NCI-H2196 (cell line): ENCODE data around the gene CLEC4M.
"Not testable (repeated sequence)": the region's sequence is repeated elsewhere in the genome, so short reads cannot be mapped to it uniquely, and the experiment has no call there.

Experiments used
- DNase-seq: peaks from one replicate; lab custom pipeline; 2025; ENCODE audit not compliant: unreplicated experiment; lab: John Stamatoyannopoulos, UW

CLEC4M gene

GRCh38 chr19:7806234-7806633, 43.2 kb downstream of the CLEC4M start:
- DNase-seq, result no peak

DNA sequence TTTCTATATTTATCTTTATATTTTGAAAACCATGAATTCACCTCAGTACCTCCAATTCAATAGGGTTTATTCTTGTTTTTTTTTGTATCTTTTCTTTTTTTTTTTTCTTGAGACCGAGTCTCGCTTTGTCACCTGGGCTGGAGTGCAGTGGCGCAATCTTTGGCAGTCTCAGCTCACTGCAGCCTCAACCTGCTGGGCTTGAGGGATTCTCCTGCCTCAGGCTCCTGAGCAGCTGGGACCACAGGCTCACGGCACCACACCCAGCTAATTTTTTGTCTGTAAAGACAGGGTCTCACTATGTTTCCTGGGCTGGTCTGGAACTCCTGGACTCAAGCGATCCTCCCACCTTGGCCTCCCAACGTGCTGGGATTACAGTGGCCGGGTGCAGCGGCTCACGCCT, 43.8 kb downstream of the CLEC4M start:
- no peak for DNase-seq

DNA sequence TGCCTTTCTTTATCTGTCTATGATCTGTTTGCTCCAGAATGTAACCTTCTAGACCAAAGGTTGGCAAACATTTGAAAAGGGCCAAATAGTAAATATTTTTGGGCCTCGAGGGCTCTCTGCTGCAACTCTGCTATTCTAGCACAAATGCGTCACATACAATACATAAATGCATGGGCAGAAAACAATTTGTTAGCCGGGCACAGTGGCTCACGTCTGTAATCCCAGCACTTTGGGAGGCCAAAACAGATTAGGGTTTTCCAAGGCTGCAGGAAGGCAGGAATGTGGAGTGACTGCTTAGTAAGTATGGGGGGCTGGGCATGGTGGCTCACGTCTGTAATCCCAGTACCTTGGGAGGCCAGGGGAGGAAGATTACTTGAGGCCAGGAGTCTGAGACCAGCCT, 45.1 kb downstream of the CLEC4M start:
- no peak for DNase-seq

DNA sequence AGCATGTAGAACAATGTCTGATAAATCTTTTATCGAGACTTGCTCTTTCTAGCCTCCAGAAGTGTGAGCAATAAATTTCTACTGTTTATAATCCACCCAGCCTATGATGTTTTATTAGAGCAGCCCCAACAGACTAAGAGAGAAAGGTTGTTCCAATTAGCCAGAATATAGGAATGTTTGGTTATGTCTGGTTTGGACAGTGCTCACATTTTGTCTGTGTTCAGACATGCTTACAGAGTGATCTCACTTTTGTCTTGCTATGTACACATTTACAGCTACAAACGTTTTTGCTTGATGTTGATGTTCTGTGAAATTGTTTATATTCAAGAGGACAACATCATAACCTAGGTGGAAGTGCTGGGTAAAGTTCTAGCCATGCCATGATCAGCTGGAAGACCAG, 48.9 kb downstream of the CLEC4M start:
- no peak for DNase-seq

- DNase-seq, result no peak
Measured at GRCh38 chr19:7815325-7815724, 52.3 kb downstream of the CLEC4M start.

- DNase-seq, result not testable (repeated sequence)
Measured at GRCh38 chr19:7816040-7816439, 53.0 kb downstream of the CLEC4M start.

DNA sequence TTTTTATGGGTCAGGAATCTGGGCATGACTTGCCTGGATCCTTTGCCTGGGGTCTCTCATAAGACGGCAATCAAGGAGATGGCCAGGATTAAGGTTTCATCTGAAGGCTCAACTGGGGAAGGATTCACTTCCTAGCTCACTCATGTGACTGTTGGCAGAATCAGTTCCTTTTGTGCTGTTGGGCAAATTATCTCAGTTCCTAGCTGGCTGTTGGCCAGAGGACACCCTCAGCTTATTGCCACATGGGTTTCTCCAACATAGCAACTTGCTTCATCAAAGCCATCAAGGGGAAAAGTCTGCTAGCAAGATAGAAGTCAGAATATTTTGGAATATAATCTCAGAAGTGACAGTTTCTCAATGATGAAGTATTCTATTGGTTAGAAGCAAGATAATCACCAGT, 54.8 kb downstream of the CLEC4M start:
- DNase-seq, result no peak

DNA sequence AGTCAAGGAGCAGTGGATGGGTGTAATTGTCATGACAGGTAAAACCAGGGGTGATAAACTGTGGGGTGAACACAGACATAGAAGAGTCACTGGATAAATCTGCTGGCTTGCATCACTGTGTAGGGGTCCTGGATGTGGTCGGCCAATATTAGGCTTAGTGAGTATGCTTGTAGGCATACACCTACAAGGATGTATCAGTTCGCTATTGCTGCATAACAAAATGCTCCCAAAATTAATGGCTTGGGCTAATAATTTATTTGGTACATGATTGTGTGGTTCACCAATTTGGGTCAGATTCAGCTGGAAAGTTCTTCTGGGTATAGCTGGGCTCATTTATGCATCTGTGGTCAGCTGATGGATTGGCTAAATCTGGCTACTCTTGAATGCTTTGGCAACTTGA, 55.8 kb downstream of the CLEC4M start:
- no peak for DNase-seq
